Esophagus squamous epithelium (tissue), 5 donors: Measurements from ENCODE around the gene GALNT14. TPM values are rescaled to one million over a fixed set of nuclear protein-coding genes. Genes with fewer than 3 reads are reported as not detected.

Experiments
- DNase-seq: peaks from one replicate; lab custom pipeline; 2025; lab: John Stamatoyannopoulos, UW
- H3K27ac ChIP-seq, 4 donors: fragments of 200-600 bp; sonication (generic); one replicate each; pipeline ENCODE4 v1.5.1; 2016 to 2019; ENCODE audit warnings: mild to moderate bottlenecking in 1 of 4
- H3K27me3 ChIP-seq, 4 donors: fragments of 200-600 bp; sonication (generic); 1 replicate in 3 of 4; 2 replicates in 1 of 4; pipeline versions ENCODE4 v1.5.1 to v1.6.0; 2017 to 2021; ENCODE audit warnings: antibody characterized with exemption in 1 of 4
- H3K36me3 ChIP-seq, 3 donors: fragments of 200-600 bp; sonication (generic); one replicate each; pipeline ENCODE4 v1.5.1; 2016 to 2019
- H3K4me1 ChIP-seq, 3 donors: fragments of 200-600 bp; sonication (generic); one replicate each; pipeline ENCODE4 v1.5.1; 2017 to 2019
- H3K4me3 ChIP-seq, 4 donors: fragments of 200-600 bp; sonication (generic); 1 replicate in 3 of 4; 2 replicates in 1 of 4; pipeline ENCODE4 v1.5.1; 2016 to 2019; ENCODE audit warnings: mild to moderate bottlenecking in 2 of 4, moderate library complexity in 1 of 4
- H3K9me3 ChIP-seq, 3 donors: fragments of 200-600 bp; sonication (generic); one replicate each; pipeline ENCODE4 v1.5.1; 2016 to 2019
- CTCF ChIP-seq, 6 experiments: fragments of 450-650 bp in 4 of 6; fragments of 200-600 bp in 2 of 6; sonication (generic) in 2 of 6; IDR thresholded peaks; one replicate each; pipeline ENCODE4 v1.5.1; 2016 to 2019; ENCODE audit warnings: antibody characterized with exemption in 6 of 6, mild to moderate bottlenecking in 4 of 6, moderate library complexity in 4 of 6
- POLR2A ChIP-seq, 4 donors: fragments of 450-650 bp; IDR thresholded peaks; one replicate each; pipeline ENCODE4 v1.6.1; 2017; ENCODE audit warnings: antibody characterized with exemption in 4 of 4, mild to moderate bottlenecking in 4 of 4, moderate library complexity in 3 of 4
- WGBS, 2 donors: methylation state at CpG; one replicate each; pipeline ENCODE4 v1.1.5; 2018; 5-methylcytosine and 5-hydroxymethylcytosine counted together
- intact Hi-C: fragments of 100-400 bp; cut with DNase I; formaldehyde crosslinking; loops from one replicate; pipeline ENCODE4 v1.15.0; 2022
- total RNA-seq, 4 donors: library from RNA; depleted of rRNA; stranded (reverse); fragments of >200 nt; gene quantifications; one replicate each; pipeline ENCODE4 v1.1.0, GENCODE V29; 2016
- donor health status: DM: yes; HTN: yes; CAD: no.

The GALNT14 gene
- total RNA-seq, 4 donors from 2014 or later = 18.6 to 29.0 (median 21.3) TPM

- no peaks in the 10 kb centered on the region for H3K36me3 ChIP-seq
- H3K9me3 ChIP-seq = no peaks in the 10 kb centered on the region
- 80 to 83% methylated on average over 1 to 3 of the region's 5 CpGs for WGBS, 2 donors
- intact Hi-C loops = no loop called here
- no peaks in the 10 kb centered on the region for H3K27me3 ChIP-seq
- no peak overlapping the region for H3K4me3 ChIP-seq
- no peak overlapping the region for H3K27ac ChIP-seq
- no peaks in the 10 kb centered on the region for H3K4me1 ChIP-seq
- TF ChIP-seq POLR2A (IDR thresholded peaks at IDR 0.05) (no peak), CTCF (IDR thresholded peaks at IDR 0.05) (no peak)
- DNase-seq = no peak
Observed at GRCh38 chr2:31047599-31047998, 90.6 kb downstream of the GALNT14 start.

GRCh38 chr2:31038385-31038784, 99.9 kb downstream of the GALNT14 start:
- peaks cover 0 to 32% (median 6%) of the 10 kb centered on the region in 3 donors for H3K9me3 ChIP-seq
- H3K27ac ChIP-seq = no peak overlapping the region
- 86 to 87% methylated on average over 3 to 4 of the region's 4 CpGs for WGBS, 2 donors
- no peaks in the 10 kb centered on the region for H3K27me3 ChIP-seq
- intact Hi-C loops = no loop called here
- no peak for DNase-seq
- no peak overlapping the region for H3K4me3 ChIP-seq
- TF ChIP-seq POLR2A (IDR thresholded peaks at IDR 0.05) = no peak
- TF ChIP-seq CTCF (IDR thresholded peaks at IDR 0.05) = no peak
- H3K36me3 ChIP-seq = no peaks in the 10 kb centered on the region
- no peaks in the 10 kb centered on the region for H3K4me1 ChIP-seq

GRCh38 chr2:31037058-31037457, 101.2 kb downstream of the GALNT14 start:
- Histone ChIP-seq H3K4me3 (no peak overlapping the region), H3K36me3 (no peaks in the 10 kb centered on the region), H3K27me3 (no peaks in the 10 kb centered on the region), H3K4me1 (no peaks in the 10 kb centered on the region), H3K9me3 (peaks cover 0 to 32% (median 6%) of the 10 kb centered on the region in 3 donors), H3K27ac (no peak overlapping the region)
- DNase-seq = no peak
- intact Hi-C loops = no loop called here
- TF ChIP-seq CTCF (IDR thresholded peaks at IDR 0.05) = no peak
- no peak for TF ChIP-seq POLR2A (IDR thresholded peaks at IDR 0.05)

- H3K4me1 ChIP-seq = no peaks in the 10 kb centered on the region
- H3K27ac ChIP-seq = no peak overlapping the region
- no peaks in the 10 kb centered on the region for H3K36me3 ChIP-seq
- TF ChIP-seq POLR2A (IDR thresholded peaks at IDR 0.05) (no peak), CTCF (IDR thresholded peaks at IDR 0.05) (no peak)
- H3K27me3 ChIP-seq = no peaks in the 10 kb centered on the region
- intact Hi-C loops = no loop called here
- 56 to 80% methylated on average over 1 of the region's 1 CpG for WGBS, 2 donors
- no peak for DNase-seq
- H3K4me3 ChIP-seq = no peak overlapping the region
- H3K9me3 ChIP-seq = peaks cover 0 to 23% (median 6%) of the 10 kb centered on the region in 3 donors
Observed at GRCh38 chr2:31033032-31033431, 105.2 kb downstream of the GALNT14 start.

GRCh38 chr2:31032475-31032874, 105.8 kb downstream of the GALNT14 start:
- no peak for DNase-seq
- H3K36me3 ChIP-seq = no peaks in the 10 kb centered on the region
- H3K4me3 ChIP-seq = no peak overlapping the region
- H3K27ac ChIP-seq = no peak overlapping the region
- 82 to 95% methylated on average over 3 of the region's 3 CpGs for WGBS, 2 donors
- no peaks in the 10 kb centered on the region for H3K27me3 ChIP-seq
- peaks cover 0 to 19% (median 6%) of the 10 kb centered on the region in 3 donors for H3K9me3 ChIP-seq
- TF ChIP-seq POLR2A (IDR thresholded peaks at IDR 0.05) (no peak), CTCF (IDR thresholded peaks at IDR 0.05) (no peak)
- H3K4me1 ChIP-seq = no peaks in the 10 kb centered on the region
- intact Hi-C loops = no loop called here
